ENCODE measurements around the gene NR5A1. TPM values are rescaled to one million over a fixed set of nuclear protein-coding genes. Genes with fewer than 3 reads are reported as not detected.

NR5A1 gene
- total RNA-seq, 1 experiment from 2014 or later: 0.54 TPM

- no peak for DNase-seq (ENCODE audit: low spot score)
- in situ Hi-C loops (cut with HindIII; ENCODE audit: low sequenced_read_pairs): no loop called here
Measured at GRCh38 chr9:124471761-124472160, 35.4 kb downstream of the NR5A1 start.

DNA sequence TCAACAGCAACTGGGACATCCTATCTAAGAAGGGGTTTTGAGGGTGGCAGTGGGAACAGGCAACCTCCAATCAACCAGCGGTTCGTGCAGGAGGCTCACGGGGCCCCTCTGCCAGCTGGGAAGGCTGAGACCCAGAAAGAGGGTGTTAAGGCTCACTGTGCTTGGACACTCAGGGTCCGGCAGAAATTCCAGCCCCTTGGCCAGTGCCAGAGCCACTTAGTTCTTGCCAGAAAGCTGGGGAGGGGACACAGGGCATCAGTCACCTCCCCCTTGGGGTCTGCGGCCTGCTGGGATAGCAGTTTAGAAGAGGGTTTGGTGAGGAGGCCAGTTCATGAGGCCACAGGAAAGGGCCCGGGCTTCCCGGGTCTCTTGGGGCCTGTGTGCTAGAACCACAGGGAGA, 36.5 kb downstream of the NR5A1 start:
- DNase-seq (ENCODE audit: low spot score): no peak
- in situ Hi-C loops (cut with HindIII; ENCODE audit: low sequenced_read_pairs): no loop called here

DNA sequence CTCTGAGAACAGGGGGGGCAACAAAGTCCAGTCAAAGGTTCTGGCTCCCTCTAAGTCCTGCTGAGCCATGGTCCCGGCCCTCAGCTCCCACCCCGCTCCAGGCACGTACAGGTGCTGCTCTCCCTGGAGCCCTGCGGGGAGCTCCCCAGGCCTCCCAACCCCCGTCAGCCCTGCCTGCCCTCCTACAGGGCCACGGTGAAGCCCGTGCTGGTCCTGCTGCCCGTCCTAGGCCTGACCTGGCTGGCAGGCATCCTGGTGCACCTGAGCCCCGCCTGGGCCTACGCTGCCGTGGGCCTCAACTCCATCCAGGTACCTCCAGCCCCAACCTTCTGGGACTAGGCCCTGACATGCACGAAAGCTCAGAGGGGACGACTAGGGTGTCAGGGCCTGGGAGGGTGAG, 36.9 kb downstream of the NR5A1 start:
- in situ Hi-C loops (cut with HindIII; ENCODE audit: low sequenced_read_pairs): no loop called here
- no peak for DNase-seq (ENCODE audit: low spot score)

GRCh38 chr9:124469011-124469832, 38.0 kb downstream of the NR5A1 start:
- no peak for DNase-seq (ENCODE audit: low spot score)
- in situ Hi-C loops (cut with HindIII; ENCODE audit: low sequenced_read_pairs): no loop called here

GRCh38 chr9:124468061-124468740, 39.0 kb downstream of the NR5A1 start:
- DNase-seq (ENCODE audit: low spot score): no peak
- in situ Hi-C loops (cut with HindIII; ENCODE audit: low sequenced_read_pairs): no loop called here

GRCh38 chr9:124467410-124468060, 39.7 kb downstream of the NR5A1 start:
- in situ Hi-C loops (cut with HindIII; ENCODE audit: low sequenced_read_pairs): no loop called here
- DNase-seq (ENCODE audit: low spot score): no peak

- no peak for DNase-seq (ENCODE audit: low spot score)
Measured at GRCh38 chr9:124465736-124466135, 41.5 kb downstream of the NR5A1 start.

GRCh38 chr9:124462739-124463138, 44.5 kb downstream of the NR5A1 start:
- in situ Hi-C loops (cut with HindIII; ENCODE audit: low sequenced_read_pairs): no loop called here
- no peak for DNase-seq (ENCODE audit: low spot score)

More at GRCh38 chr9:124465736-124466135, 41.5 kb downstream of the NR5A1 start:
- in situ Hi-C loops (cut with HindIII; ENCODE audit: low sequenced_read_pairs): no loop called here

DNA sequence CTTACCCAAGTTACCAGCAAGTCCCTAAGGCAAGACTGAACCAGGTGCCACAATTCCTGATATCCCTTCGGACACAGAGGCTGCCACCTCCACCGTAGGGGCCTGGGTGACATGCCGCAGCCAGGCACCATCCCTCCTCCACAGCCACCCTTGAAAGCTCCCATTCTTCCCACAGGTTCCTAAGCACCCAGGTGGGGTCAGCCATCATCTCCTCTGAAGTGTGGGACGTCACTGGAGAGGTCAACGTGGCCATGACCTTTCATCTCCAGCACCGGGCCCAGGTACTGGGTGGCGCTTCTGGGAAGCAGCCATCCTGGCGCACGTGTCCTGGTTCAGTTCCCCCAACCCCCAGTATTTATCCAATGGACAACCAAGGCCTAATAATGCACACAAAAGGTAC, 48.8 kb downstream of the NR5A1 start:
- in situ Hi-C loops (cut with HindIII; ENCODE audit: low sequenced_read_pairs): no loop called here
- no peak for DNase-seq (ENCODE audit: low spot score)

DNA sequence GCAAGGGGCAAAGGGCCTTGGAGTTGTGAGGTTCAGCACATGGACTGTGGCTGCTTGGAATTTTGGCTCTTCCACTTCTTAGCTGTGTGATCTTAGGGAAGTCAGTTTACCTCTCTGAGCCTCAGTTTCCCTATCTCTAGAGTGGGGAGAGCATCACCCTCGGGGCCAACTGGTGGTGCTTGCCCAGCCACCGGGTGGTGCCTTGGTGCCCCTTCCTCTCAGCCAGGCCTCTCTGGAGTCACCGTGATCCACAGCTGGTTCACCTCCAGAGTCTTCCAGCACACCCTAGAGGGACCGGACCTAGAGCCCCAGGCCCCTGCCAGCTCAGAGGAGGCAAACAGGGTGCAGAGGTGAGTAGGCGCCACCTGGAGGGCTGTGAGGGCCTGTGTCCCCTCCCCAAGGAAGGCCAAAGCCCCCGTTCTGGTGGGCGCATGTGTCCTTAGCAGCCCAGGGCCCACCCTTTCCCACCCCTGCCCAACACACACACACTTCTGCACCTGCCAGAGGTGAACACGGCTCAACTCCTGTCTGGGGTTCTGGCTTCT, 49.2 kb downstream of the NR5A1 start:
- in situ Hi-C loops (cut with HindIII; ENCODE audit: low sequenced_read_pairs): no loop called here
- DNase-seq (ENCODE audit: low spot score): no peak

GRCh38 chr9:124457079-124457886, 49.9 kb downstream of the NR5A1 start:
- in situ Hi-C loops (cut with HindIII; ENCODE audit: low sequenced_read_pairs): no loop called here
- no peak for DNase-seq (ENCODE audit: low spot score)

DNA sequence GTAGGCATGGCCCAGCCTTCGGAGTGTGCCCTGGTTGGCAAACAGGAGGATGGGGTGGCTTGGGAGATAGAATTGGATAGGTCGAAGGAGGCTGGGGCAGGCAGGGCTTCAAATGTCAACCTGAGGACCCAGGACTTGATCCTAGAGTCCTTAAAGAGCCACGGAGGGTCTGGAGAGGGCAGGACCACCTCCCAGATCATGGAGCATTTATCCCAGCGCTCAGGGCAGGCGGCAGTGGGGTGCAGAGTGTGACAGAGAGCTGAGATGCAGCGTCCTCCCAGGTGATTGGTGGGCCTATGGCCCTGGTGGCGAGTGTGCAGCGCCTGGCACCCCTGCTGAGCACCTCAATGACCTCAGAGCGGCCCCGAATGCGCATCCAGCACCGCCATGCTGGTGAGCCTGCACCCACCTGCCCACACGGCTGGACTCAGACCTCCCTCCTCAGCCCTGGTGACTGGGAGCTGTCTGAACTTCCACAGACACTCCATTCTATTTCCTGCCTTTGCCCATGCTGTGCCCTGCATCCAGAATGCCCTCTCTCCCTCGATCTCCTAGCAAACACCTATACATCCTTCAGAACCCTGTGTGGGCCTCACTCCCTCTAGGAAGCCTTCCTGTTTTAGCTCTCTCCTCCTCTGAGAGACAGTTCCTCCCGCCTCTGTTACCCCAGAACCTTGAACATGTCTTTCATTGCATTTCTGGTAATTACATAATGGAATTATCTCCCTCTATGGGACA, 50.7 kb downstream of the NR5A1 start:
- DNase-seq (ENCODE audit: low spot score): no peak
- in situ Hi-C loops (cut with HindIII; ENCODE audit: low sequenced_read_pairs): no loop called here

DNA sequence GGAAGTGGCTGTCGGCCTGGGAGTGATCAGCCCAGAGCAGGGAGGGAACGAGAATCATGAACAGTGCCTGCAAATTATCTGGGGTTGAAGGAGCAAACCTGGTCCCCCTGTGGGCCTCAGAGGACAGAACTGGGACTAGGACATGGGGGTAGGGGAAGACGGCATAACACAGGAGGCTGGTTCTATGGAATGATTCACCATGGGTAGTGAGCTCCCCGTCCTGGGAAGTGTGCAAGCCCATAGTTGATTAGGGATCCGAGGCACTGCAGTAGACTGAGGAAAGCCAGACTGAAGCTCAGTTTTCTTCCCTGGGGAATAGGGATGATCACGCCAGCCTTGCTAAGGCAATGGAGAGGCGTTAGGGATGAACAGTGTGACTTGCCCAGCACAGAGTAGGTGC, 51.4 kb downstream of the NR5A1 start:
- in situ Hi-C loops (cut with HindIII; ENCODE audit: low sequenced_read_pairs): no loop called here
- no peak for DNase-seq (ENCODE audit: low spot score)

GRCh38 chr9:124454791-124455443, 52.3 kb downstream of the NR5A1 start:
- in situ Hi-C loops (cut with HindIII; ENCODE audit: low sequenced_read_pairs): no loop called here
- no peak for DNase-seq (ENCODE audit: low spot score)

- DNase-seq (ENCODE audit: low spot score): no peak
- in situ Hi-C loops (cut with HindIII; ENCODE audit: low sequenced_read_pairs): no loop called here
Measured at GRCh38 chr9:124454296-124454695, 52.9 kb downstream of the NR5A1 start.

DNA sequence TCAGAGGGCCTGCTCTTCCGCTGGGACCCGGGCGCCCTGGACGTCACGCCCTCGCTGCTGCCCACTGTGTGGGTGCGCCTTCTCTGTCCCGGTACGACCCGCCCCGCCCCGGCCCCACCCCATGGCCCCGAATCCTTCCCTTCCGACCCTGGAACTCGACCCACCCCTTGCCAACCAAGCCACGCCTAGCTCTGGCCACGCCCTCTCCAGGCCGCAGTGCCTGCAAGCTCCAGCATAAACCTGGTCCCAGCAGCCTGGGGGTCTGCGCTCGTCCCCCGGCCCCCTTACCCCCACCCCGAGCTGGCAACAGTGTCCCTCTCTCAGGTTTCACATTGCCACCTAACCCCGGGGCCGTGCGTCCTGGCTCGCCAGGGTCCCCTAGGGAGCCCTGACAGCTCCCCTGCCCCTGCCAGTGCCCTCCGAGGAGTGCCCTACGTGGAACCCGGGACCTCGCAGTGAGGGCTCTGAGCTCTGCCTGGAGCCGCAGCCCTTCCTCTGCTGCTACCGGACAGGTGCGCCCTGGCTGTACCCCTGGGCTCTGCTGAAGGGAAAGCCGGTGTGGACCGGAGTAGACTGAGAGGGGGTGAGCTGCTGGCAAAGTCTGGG, 53.5 kb downstream of the NR5A1 start:
- in situ Hi-C loops (cut with HindIII; ENCODE audit: low sequenced_read_pairs): no loop called here
- DNase-seq (ENCODE audit: low spot score): no peak

DNA sequence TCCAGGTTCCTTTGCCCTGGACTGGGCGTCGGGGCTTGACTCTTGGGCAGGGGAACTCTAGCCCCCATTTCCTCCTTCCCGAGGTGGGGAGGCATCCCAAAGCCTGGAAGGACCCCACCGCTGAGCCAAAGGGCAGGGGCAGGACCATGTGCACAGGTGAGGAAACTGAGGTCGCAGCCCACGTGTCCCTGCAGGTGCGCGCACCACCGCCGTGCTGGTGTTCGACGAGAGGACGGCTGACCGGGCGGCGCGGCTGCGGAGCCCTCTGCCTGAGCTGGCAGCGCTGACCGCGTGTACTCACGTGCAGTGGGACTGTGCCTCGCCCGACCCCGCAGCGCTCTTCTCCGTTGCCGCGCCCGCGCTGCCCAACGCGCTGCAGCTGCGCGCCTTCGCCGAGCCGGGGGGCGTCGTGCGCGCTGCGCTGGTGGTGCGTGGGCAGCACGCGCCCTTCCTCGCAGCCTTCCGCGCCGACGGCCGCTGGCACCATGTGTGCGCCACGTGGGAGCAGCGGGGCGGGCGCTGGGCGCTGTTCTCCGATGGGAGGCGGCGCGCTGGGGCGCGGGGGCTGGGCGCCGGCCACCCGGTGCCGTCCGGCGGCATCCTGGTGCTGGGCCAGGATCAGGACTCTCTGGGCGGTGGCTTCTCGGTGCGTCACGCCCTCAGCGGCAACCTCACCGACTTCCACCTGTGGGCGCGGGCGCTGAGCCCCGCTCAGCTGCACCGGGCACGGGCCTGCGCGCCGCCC, 54.2 kb downstream of the NR5A1 start:
- no peak for DNase-seq (ENCODE audit: low spot score)
- in situ Hi-C loops (cut with HindIII; ENCODE audit: low sequenced_read_pairs): no loop called here

Data from G401 (cell line).